GM18519 (cell line): ENCODE data around the gene IL17REL.

ENCODE experiments used
- ATAC-seq: cut with Tn5 transposase; IDR thresholded peaks from one replicate; pipeline ENCODE4 v1.9.1; 2021; ENCODE audit warnings: mild to moderate bottlenecking, moderate library complexity; ENCODE audit not compliant: unreplicated experiment, low FRiP score

Gene IL17REL

GRCh38 chr22:49970528-49971231 is 41.9 kb downstream of the IL17REL start:
- peak; percentile 36 for ATAC-seq

GRCh38 chr22:49969751-49970527 is 42.6 kb downstream of the IL17REL start:
- ATAC-seq = no peak

GRCh38 chr22:49968831-49969661 is 43.5 kb downstream of the IL17REL start:
- ATAC-seq = no peak

- no peak for ATAC-seq
These were observed 44.2 kb downstream of the IL17REL start for GRCh38 chr22:49968313-49968830.

GRCh38 chr22:49967706-49968208 is 44.8 kb downstream of the IL17REL start:
- ATAC-seq = no peak

GRCh38 chr22:49966774-49967705 is 45.5 kb downstream of the IL17REL start:
- ATAC-seq = no peak

GRCh38 chr22:49966041-49966773 is 46.4 kb downstream of the IL17REL start:
- ATAC-seq = no peak

GRCh38 chr22:49965091-49966040 is 47.2 kb downstream of the IL17REL start:
- no peak for ATAC-seq

GRCh38 chr22:49964136-49965090 is 48.2 kb downstream of the IL17REL start:
- ATAC-seq = no peak

- ATAC-seq = no peak
These were observed 48.9 kb downstream of the IL17REL start for GRCh38 chr22:49963647-49964026.

- ATAC-seq = no peak
These were observed 49.6 kb downstream of the IL17REL start for GRCh38 chr22:49962751-49963646.

- ATAC-seq = no peak
These were observed 50.4 kb downstream of the IL17REL start for GRCh38 chr22:49962012-49962750.

GRCh38 chr22:49961601-49962011 is 51.0 kb downstream of the IL17REL start:
- ATAC-seq = no peak

GRCh38 chr22:49961005-49961600 is 51.5 kb downstream of the IL17REL start:
- ATAC-seq = no peak
